Stimulated activated naive B cell treated with anti-CD40 and anti-IgM and Interleukin-4, amounts not matched to agents 10 μg/mL and 1 μg/mL and 100 μg/mL, for 72 hours (primary cell): ENCODE data around the gene RNF5.

Experiments
- ATAC-seq, 2 donors: fragments of 150-1000 bp; cut with Tn5 transposase; replicated peaks; 2 replicates each; pipeline ENCODE4 v1.10.0; 2021; ENCODE audit warnings: moderate library complexity in 1 of 2
- DNase-seq: peaks from one replicate; pipeline ENCODE4 v3.0.0; 2021
- H3K27ac Mint-ChIP-seq: one replicate; pipeline ENCODE4 v1.8.0; 2022; ENCODE audit warnings: mild to moderate bottlenecking, mixed read lengths
- H3K27me3 Mint-ChIP-seq, 2 donors: one replicate each; pipeline ENCODE4 v1.8.0; 2022; ENCODE audit warnings: mixed read lengths in 2 of 2
- H3K36me3 Mint-ChIP-seq, 2 donors: one replicate each; pipeline ENCODE4 v1.8.0; 2022; ENCODE audit warnings: mixed read lengths in 2 of 2, mild to moderate bottlenecking in 1 of 2
- H3K4me1 Mint-ChIP-seq, 2 donors: one replicate each; pipeline ENCODE4 v1.8.0; 2022; ENCODE audit warnings: mixed read lengths in 2 of 2, mild to moderate bottlenecking in 1 of 2
- H3K4me3 Mint-ChIP-seq, 2 donors: one replicate each; pipeline ENCODE4 v1.8.0; 2022; ENCODE audit warnings: mild to moderate bottlenecking in 2 of 2, mixed read lengths in 2 of 2, moderate library complexity in 1 of 2
- H3K9me3 Mint-ChIP-seq, 2 donors: one replicate each; pipeline ENCODE4 v1.8.0; 2022; ENCODE audit warnings: mixed read lengths in 2 of 2, mild to moderate bottlenecking in 1 of 2

Gene RNF5

DNA sequence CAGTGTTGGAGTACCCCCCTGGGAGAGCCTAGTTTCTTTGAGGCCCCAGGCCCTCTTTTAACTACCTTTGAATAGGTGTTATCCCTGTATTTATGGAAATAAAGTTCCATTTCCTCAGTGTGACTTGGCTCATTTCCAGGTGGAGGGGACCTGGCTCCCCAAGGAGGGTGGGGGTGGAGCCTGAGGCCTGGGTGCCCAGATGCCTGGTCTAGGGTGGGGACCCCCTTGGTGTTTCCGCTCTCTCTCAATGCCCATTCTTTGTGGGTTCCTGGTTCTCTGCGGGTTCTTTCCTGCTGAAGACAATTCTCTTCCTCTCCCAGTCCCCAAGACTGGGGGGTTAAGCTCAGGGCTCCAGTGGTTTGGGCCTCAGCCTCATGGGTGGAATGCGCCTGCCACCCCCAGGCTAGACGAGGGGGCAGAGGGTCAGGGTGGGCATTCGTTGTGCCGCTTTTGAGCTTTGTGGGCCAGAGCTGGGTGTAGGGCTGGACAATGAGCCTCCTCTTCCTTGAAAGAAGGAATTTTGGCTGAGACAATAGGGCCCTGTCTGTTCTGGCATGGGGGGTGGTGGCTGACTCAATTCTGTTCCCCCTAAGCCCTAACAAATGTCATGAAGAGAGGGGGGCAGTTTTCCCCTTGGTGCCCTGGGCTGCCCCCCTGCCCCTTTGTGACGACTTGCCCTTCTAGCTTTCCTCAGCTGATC lies 14.5 kb upstream of the RNF5 start:
- ATAC-seq, result no peak
- Mint-ChIP-seq H3K36me3 (peaks cover 22 to 38% of the 10 kb centered on the region in 2 donors), H3K27ac (no peak overlapping the region), H3K27me3 (no peaks in the 10 kb centered on the region), H3K4me1 (peaks cover 8 to 17% of the 10 kb centered on the region in 2 donors), H3K9me3 (no peaks in the 10 kb centered on the region), H3K4me3 (no peak overlapping the region)
- DNase-seq, result no peak

DNA sequence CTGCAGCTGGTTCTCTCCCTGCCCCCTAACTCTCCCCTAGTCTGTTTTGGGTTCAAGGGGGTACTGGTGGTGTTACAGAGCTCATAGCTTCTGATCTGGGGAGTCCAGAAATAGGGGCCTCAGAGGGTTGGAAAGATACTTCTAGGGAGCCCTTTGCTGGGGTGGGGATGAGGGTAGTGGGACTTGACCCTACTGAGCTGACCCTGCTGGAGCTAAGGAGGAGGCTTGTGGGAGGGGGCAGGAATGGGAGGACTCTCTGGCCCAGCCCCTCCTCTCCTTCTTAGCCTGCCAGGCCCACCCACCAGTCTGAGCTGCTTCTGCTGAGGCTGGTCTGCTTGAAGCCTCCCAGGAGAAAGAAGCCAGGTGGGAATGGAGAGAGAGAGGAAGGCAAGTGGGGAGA lies 13.9 kb upstream of the RNF5 start, which contains the start of gene EGFL8:
EGFL8 (plus strand) TSS at position 301 of the 400 bp plus-strand sequence. CDS start 1,571 bp downstream, outside the sequence.
- H3K4me3 Mint-ChIP-seq, result no peak within 1 kb of the TSS
- no peak within 1 kb of the TSS for H3K27ac Mint-ChIP-seq
- ATAC-seq, result no peak

DNA sequence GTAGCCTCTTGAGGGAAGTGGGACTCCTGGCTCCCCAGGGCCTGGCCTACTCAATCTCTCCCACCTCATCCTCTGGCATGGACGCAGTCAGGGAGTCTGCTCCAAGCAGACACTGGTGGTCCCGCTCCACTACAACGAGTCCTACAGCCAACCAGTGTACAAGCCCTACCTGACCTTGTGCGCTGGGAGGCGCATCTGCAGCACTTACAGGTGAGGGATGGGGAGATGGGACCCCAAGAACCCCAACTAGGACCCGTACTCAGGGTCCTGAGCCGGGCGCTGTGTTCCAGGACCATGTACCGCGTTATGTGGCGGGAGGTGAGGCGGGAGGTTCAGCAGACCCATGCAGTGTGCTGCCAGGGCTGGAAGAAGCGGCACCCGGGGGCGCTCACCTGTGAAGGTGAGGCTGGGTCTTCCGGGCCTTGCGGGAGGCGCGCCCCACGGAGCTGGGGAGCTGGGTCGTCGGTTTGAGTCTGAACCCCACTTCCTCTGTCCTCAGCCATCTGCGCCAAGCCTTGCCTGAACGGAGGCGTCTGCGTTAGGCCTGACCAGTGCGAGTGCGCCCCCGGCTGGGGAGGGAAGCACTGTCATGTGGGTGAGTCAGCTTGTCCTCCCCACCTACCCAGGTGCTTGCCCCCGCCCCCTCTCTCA lies 11.7 kb upstream of the RNF5 start:
- Mint-ChIP-seq H3K4me3 (no peak overlapping the region), H3K27me3 (no peaks in the 10 kb centered on the region), H3K36me3 (peaks cover 43 to 63% of the 10 kb centered on the region in 2 donors), H3K4me1 (peaks cover 16 to 18% of the 10 kb centered on the region in 2 donors), H3K27ac (no peak overlapping the region), H3K9me3 (no peaks in the 10 kb centered on the region)
- no peak for DNase-seq
- ATAC-seq, result no peak

More for the DNA sequence above, 13.9 kb upstream of the RNF5 start, which contains the start of gene EGFL8:
- Mint-ChIP-seq H3K4me1 (peaks cover 8 to 18% of the 10 kb centered on the region in 2 donors), H3K36me3 (peaks cover 26 to 42% of the 10 kb centered on the region in 2 donors), H3K27me3 (no peaks in the 10 kb centered on the region), H3K9me3 (no peaks in the 10 kb centered on the region)
- no peak for DNase-seq

DNA sequence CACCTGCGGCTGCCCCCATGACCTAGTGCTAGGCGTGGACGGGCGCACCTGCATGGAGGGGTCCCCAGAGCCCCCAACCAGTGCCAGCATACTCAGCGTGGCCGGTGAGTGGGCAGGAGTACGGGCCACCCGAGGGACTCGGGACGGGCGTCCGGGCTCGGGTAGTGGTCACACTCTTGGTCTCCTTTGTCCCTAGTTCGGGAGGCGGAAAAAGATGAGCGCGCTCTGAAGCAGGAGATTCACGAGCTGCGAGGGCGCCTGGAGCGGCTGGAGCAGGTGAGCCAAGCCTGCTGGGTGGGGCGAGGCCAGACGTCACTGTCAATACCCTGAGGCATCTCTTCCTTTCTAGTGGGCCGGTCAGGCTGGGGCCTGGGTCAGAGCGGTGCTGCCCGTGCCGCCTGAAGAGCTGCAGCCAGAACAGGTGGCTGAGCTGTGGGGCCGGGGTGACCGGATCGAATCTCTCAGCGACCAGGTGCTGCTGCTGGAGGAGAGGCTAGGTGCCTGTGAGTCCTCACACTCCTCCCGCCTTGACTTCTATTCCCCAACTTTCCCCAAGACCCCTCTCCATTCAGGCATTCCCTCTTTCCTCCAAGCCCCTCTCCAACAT lies 10.9 kb upstream of the RNF5 start:
- peaks cover 43 to 59% of the 10 kb centered on the region in 2 donors for H3K36me3 Mint-ChIP-seq

DNA sequence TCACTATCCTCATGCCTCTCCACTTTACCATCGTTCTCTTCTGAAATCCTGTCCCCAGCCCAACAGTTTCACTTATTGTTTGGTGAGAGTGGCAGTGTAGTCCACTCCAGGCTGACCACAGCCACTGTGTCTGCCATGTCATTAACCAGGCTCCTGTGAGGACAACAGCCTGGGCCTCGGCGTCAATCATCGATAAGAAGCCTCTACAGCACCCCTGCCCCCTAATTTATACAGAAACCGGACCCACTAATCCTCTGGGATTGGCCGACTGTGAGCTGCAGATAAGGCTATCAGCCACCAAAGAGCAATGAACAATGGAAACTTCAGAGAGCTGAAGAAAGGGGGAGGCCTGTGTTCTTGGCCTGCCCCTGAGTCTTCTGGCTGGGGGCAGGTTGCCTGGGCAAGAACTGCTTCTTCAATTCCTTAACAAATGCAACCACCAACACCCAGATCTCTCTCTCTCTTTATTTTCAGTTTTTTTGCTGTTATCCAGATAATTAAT lies 10.4 kb upstream of the RNF5 start:
- no peak for DNase-seq
- no peak overlapping the region for H3K4me3 Mint-ChIP-seq
- peaks cover 39 to 53% of the 10 kb centered on the region in 2 donors for H3K36me3 Mint-ChIP-seq

More for the DNA sequence above, 10.9 kb upstream of the RNF5 start:
- Mint-ChIP-seq H3K27ac (no peak overlapping the region), H3K9me3 (no peaks in the 10 kb centered on the region), H3K4me3 (no peak overlapping the region), H3K4me1 (peaks cover 16 to 18% of the 10 kb centered on the region in 2 donors), H3K27me3 (no peaks in the 10 kb centered on the region)
- DNase-seq (no peak), ATAC-seq (no peak)

DNA sequence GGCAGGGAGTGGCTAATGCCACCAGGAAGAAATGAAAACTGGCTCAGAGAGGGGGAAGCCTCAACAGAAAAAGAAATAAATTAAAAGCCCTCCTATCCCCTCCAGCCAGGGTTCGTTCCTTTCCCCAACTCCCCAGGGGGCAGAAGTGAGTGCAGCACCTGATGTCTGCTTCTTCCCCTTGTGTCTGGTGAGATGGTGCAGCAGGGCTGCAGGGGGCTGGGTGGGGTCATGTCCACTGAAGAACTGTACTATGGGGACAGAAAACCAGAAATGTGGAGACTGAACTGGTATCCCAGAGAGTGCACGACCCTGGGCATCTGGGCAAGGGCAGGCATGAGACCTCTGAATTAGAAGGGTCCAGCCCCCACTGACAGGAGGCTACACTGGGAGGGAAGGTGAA lies 9.9 kb upstream of the RNF5 start:
- ATAC-seq (no peak), DNase-seq (no peak)
- H3K27me3 Mint-ChIP-seq, result no peaks in the 10 kb centered on the region
- no peak overlapping the region for H3K27ac Mint-ChIP-seq
- peaks cover 21 to 23% of the 10 kb centered on the region in 2 donors for H3K4me1 Mint-ChIP-seq
- H3K9me3 Mint-ChIP-seq, result no peaks in the 10 kb centered on the region
- no peak overlapping the region for H3K4me3 Mint-ChIP-seq
- peaks cover 37 to 50% of the 10 kb centered on the region in 2 donors for H3K36me3 Mint-ChIP-seq

More for the DNA sequence above, 10.4 kb upstream of the RNF5 start:
- Mint-ChIP-seq H3K4me1 (peaks cover 19 to 20% of the 10 kb centered on the region in 2 donors), H3K27me3 (no peaks in the 10 kb centered on the region), H3K9me3 (no peaks in the 10 kb centered on the region), H3K27ac (no peak overlapping the region)
- no peak for ATAC-seq

DNA sequence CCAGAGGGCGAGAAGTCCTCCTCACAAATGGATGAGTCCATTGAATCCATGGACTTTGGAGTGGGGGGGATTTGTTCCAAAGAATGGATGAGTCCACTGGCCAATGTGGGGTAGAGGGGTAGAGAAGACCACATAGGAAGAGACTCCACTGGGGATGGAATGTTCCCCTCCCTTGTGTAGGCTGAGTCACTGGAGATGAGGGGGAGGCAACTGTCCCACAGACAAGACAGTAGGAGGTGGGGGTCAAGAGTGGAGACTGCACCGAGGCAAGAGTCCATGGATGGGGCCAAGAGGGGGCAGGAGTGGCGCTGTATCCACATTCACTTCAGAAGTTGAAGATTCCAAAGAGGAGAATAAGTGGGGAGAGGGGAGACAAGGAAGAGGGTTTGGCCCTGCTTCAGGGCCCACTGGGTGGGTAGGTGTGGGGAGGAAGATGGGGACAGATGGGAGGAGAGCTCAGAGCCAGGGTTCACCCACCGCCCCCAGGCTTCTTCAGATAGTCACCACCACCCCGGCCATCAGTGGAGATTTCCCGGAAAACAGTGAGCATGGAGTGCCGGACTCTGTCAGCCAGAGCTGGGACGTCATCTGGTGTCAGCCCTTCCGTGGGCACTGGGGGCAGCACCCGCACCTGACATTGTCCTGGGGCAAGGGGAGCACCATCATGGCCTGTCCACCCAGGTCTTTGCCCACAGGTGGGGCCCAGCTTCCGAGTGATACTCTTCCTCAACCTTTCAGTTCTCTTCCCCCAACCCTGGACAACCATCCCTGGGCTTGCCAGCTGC lies 9.2 kb upstream of the RNF5 start:
- DNase-seq, result no peak
- Mint-ChIP-seq H3K27ac (peak overlapping the region; percentile 65), H3K27me3 (no peaks in the 10 kb centered on the region)

DNA sequence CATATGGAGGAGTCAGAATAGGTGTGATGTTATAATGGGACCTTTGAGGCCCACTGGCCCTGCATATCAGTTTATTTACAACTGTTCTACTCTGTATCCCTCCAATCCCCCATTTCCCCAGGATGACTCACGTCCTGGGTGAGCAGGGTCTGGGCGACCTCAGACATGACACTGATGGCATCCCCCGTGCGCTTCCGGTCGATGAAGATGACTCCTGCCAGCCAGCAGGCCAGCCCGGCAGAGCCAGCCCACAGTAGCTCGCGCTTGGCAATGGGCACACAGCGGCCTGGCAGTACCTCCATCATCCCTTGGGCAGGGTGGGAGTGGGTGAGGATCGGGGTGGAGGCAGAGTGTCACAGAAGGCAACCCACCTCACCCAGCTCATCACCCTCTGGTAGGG lies 7.9 kb upstream of the RNF5 start:
- H3K4me3 Mint-ChIP-seq, result no peak overlapping the region
- H3K9me3 Mint-ChIP-seq, result no peaks in the 10 kb centered on the region
- H3K27me3 Mint-ChIP-seq, result no peaks in the 10 kb centered on the region
- peaks cover 32 to 33% of the 10 kb centered on the region in 2 donors for H3K4me1 Mint-ChIP-seq
- ATAC-seq (no peak), DNase-seq (no peak)
- no peak overlapping the region for H3K27ac Mint-ChIP-seq
- peaks cover 33 to 51% of the 10 kb centered on the region in 2 donors for H3K36me3 Mint-ChIP-seq

More for the DNA sequence above, 9.2 kb upstream of the RNF5 start:
- Mint-ChIP-seq H3K36me3 (peaks cover 36 to 53% of the 10 kb centered on the region in 2 donors), H3K4me3 (no peak overlapping the region), H3K9me3 (no peaks in the 10 kb centered on the region), H3K4me1 (peaks cover 28% of the 10 kb centered on the region in 2 donors)
- no peak for ATAC-seq

DNA sequence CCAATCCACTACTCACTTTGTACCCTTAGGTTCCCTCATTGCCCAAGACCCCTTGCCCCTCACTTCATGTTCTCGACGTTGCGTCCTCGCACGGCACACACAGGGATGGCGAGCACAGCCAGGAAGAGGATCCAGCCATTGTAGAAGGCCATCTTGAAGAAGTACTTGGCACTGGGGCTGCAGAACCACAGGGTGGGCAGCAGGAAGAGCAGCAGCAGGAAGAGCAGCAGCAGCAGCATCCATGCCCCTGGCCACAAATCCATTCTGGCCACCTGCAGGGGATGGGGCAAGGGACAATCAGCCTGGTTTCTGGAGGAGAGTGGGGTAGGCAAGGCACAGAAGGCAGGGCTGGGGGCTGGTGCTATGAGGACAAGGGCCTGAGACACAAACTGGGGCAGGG lies 7.0 kb upstream of the RNF5 start:
- Mint-ChIP-seq H3K4me1 (peaks cover 35 to 36% of the 10 kb centered on the region in 2 donors), H3K9me3 (no peaks in the 10 kb centered on the region), H3K27ac (no peak overlapping the region), H3K4me3 (no peak overlapping the region), H3K36me3 (peaks cover 33 to 46% of the 10 kb centered on the region in 2 donors), H3K27me3 (no peaks in the 10 kb centered on the region)
- DNase-seq, result no peak
- ATAC-seq, result no peak

DNA sequence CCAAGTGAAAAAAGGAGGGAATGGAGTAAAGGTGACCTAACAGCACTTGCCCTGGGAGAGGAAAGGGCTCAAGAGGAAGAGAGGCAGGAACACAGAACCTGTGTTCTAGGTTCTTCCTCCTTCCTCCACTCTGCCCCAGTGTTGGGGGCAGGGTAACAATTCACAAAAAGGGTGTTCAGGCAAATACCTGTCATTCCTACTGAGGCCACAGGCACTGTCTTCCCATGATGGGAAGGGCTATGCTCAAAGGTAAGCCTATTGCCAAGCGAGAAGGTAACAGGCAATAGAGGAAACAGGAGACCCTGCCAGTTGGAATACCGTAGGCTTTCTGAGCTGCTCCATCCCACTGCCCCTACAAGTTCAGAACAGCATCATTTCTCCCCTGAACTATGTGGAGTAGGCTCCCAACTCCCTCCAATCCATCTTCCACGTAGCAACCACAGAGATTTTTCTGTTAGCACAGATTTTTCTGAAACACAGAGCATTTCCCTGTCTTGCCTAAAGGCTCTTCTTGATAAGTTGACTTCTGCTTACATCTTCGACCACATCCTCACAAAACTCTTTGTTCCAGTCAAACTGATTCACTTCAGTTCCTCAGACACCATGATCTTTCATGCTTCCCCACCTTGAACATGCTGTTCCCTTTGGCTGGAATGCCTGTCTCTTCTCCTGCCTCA lies 5.0 kb upstream of the RNF5 start:
- H3K4me3 Mint-ChIP-seq, result no peak overlapping the region
- H3K9me3 Mint-ChIP-seq, result peaks cover 0 to 2% of the 10 kb centered on the region in 2 donors
- DNase-seq (no peak), ATAC-seq (no peak)
- H3K36me3 Mint-ChIP-seq, result peaks cover 27 to 37% of the 10 kb centered on the region in 2 donors
- H3K4me1 Mint-ChIP-seq, result peaks cover 39 to 41% of the 10 kb centered on the region in 2 donors
- H3K27ac Mint-ChIP-seq, result no peak overlapping the region
- no peaks in the 10 kb centered on the region for H3K27me3 Mint-ChIP-seq

DNA sequence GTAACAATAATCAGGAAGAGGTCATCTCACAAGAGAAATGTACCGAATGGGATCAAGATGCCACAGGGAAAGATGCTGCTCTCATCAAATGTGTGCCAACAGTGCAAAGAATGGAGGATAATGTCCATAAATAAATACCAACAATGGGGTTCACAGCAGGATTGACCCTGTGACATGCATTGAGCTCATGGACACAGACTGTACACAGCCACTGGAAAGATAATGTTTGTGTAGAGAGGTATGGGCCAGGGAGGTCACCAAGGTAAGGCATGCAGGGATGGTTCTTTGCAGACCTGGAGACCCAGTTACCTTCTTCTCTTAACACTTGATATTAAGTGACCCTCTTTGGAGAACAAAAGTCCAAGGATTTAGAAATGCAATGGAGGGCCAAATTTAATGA lies 3.8 kb upstream of the RNF5 start:
- no peak for ATAC-seq
- Mint-ChIP-seq H3K36me3 (peaks cover 25 to 34% of the 10 kb centered on the region in 2 donors), H3K27ac (no peak overlapping the region), H3K4me1 (peaks cover 45 to 46% of the 10 kb centered on the region in 2 donors), H3K9me3 (peaks cover 0 to 2% of the 10 kb centered on the region in 2 donors), H3K4me3 (peak overlapping the region in 1 of 2 donors; percentile 14), H3K27me3 (no peaks in the 10 kb centered on the region)
- DNase-seq, result no peak

DNA sequence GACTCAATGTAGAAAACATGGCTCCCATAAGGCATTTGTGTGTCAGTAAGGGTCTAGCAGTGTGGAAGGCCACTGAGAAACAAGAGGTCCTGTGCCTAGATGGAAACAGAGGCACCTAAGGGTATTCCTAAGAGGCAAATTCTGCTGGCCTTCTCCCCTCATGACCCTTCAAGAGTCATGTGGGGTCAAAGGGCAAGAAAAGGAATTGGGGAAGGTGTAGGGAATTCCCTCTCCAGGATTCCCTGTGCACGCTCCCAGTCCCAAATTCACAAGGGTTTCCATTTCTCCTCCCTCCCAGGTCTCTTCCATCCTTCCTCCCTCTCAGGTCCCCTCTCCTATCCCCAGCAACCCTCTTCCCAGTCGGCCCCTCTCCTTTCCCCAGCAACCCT lies 2.9 kb upstream of the RNF5 start:
- H3K4me3 Mint-ChIP-seq, result peak overlapping the region; percentile 83 to 91

DNA sequence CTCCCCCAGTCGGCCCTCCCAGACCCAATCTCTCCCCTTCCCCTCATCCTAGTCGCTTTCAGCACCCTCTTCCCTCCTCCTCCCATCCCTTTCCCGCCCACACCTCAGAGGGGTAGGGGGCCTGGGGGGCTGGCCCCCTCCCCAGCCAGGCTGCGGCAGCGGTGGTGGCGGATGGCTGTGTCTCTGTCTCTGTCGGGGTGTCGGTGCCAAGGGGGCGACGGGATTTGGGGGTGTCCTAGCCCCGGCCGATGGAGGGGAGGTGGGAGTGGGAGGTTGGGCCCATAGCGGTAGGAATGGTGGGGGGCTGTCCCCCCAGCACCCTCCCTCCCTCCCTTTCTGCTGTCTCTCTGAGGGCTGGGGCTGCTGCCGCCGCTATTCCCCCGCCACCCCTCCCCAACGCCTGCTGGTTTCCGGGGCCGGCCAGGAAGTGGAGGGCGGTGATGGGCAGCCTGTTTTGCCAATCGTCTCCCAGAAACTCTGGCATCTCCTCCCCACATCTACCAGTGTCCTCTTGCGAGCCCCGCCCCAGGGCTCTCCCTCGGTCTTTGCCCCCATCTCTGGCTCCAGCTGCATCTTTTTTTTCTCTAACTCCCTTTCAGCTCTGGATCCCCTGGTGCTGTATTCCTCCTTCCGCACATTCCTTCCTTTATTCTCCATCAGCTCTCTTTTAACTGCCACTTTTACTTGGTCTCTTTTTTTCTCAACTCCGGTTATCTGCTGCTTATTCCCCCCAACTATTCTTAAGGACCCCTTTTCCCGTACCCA lies 2.3 kb upstream of the RNF5 start, which contains the start of gene AGPAT1:
AGPAT1 (minus strand) TSS at position 374 of the 765 bp plus-strand sequence. CDS start 4,588 bp downstream, outside the sequence.
- peaks cover 22 to 31% of the 10 kb centered on the region in 2 donors for H3K36me3 Mint-ChIP-seq
- H3K27me3 Mint-ChIP-seq, result no peaks in the 10 kb centered on the region
- H3K9me3 Mint-ChIP-seq, result peaks cover 0 to 2% of the 10 kb centered on the region in 2 donors
- ATAC-seq, result peak; percentile 58 to 65
- H3K4me1 Mint-ChIP-seq, result peaks cover 48 to 61% of the 10 kb centered on the region in 2 donors
- H3K27ac Mint-ChIP-seq, result peak within 1 kb of the TSS; percentile 98
- H3K4me3 Mint-ChIP-seq, result peak within 1 kb of the TSS; percentile 83 to 91
- peak; percentile 96 for DNase-seq

More for the DNA sequence above, 2.9 kb upstream of the RNF5 start:
- peaks cover 22 to 31% of the 10 kb centered on the region in 2 donors for H3K36me3 Mint-ChIP-seq
- ATAC-seq, result no peak
- DNase-seq, result no peak
- H3K9me3 Mint-ChIP-seq, result peaks cover 0 to 2% of the 10 kb centered on the region in 2 donors
- H3K27me3 Mint-ChIP-seq, result no peaks in the 10 kb centered on the region
- H3K4me1 Mint-ChIP-seq, result peaks cover 46 to 55% of the 10 kb centered on the region in 2 donors
- peak overlapping the region; percentile 73 for H3K27ac Mint-ChIP-seq
